Tracheal epithelial cell (primary cell): ENCODE measurements around the gene ARPC5L. TPM values are rescaled to one million over a fixed set of nuclear protein-coding genes. Genes with fewer than 3 reads are reported as not detected.

ENCODE experiments used
- total RNA-seq: library from RNA; depleted of rRNA; stranded (reverse); fragments of >200 nt; gene quantifications from 2 replicates; pipeline ENCODE4 v1.2.1, GENCODE V29; 2014

The ARPC5L gene
- total RNA-seq = 20.2 and 28.7 TPM in 2 replicates

GRCh38 chr9:124861342-124862229 is at the start of gene ARPC5L, which contains the start of gene RPL35:
ARPC5L (plus strand) TSS chr9:124862130; CDS start chr9:124869291, 7,161 bp downstream.
RPL35 (minus strand) TSS chr9:124861957; CDS start chr9:124861912, 45 bp downstream.

GRCh38 chr9:124852829-124853531 is 8.9 kb upstream of the ARPC5L start, which contains the start of gene WDR38:
WDR38 (plus strand) TSS chr9:124853460; CDS start chr9:124853532, 72 bp downstream.

Other genes starting within 250 kb of the ARPC5L start
- 3.4 and 4.6 TPM in 2 replicates for gene NR6A1, start 90.8 kb upstream of the ARPC5L start, total RNA-seq
- gene OLFML2A, start 85.0 kb upstream of the ARPC5L start, total RNA-seq = 20.2 and 25.1 TPM in 2 replicates
- not detected in 2 replicates for gene WDR38, start 8.7 kb upstream of the ARPC5L start, total RNA-seq
- gene RPL35, start 173 bp upstream of the ARPC5L start, total RNA-seq = 2,973 and 5,407 TPM in 2 replicates
- gene GOLGA1, start 79.0 kb downstream of the ARPC5L start, total RNA-seq = 7.0 TPM in 2 replicates